Posterior vena cava (tissue), 2 donors: ENCODE data around the gene CACNB1. TPM values are rescaled to one million over a fixed set of nuclear protein-coding genes. Genes with fewer than 3 reads are reported as not detected.

Source experiments
- DNase-seq: peaks from one replicate; pipeline ENCODE4 v3.0.0-alpha.2; 2020; ENCODE audit warnings: low spot score
- intact Hi-C, 2 donors: fragments of 100-400 bp; cut with DNase I; formaldehyde crosslinking; loops; one replicate each; pipeline versions ENCODE4 v1.14.1 to v1.14.2; 2022 to 2023
- long read RNA-seq, 2 donors: library from polyadenylated mRNA; unstranded; transcript quantifications; one replicate each; pipeline ENCODE4 v2.0.0, GENCODE V29; 2020 to 2021
- total RNA-seq, 2 donors: library from RNA; stranded (reverse); fragmentation: NEBNext Ultra II Directional; extraction: Animal tissue kit (Norgen Biotek cat#: 25700); gene quantifications; one replicate each; pipeline ENCODE4 v1.2.1, GENCODE V29; 2021
- donor health status: DM: yes; HTN: yes; CAD: no.
- donor health status: DM: yes; HTN: yes; CAD: no.

Gene CACNB1
- 10 to 100 TPM in 1 of 2 donors, 1 to 10 TPM in 1; 8.8 to 11.3 TPM for total RNA-seq
- long read RNA-seq, donor 1, partial matches to known transcripts = 2 of 5 reads
- long read RNA-seq, donor 1, other reads (novel, unspliced or antisense) = 2 of 5 reads
- long read RNA-seq, donor 2, transcript CACNB1-201 (13 exons, 1,889 nt) = major isoform, 18 of 37 reads
- long read RNA-seq, donor 2, partial matches to known transcripts = 11 of 37 reads
- long read RNA-seq, donor 2, other reads (novel, unspliced or antisense) = 5 of 37 reads

- intact Hi-C loops = loop anchor here in 1 of 2 donors (10.0 kb wide), 1 partner anchor 423 kb away; no protein-coding TSS in a partner anchor
- peak; percentile 90 for DNase-seq
Measured at GRCh38 chr17:39197380-39198185, at the start of gene CACNB1. Gene CACNB1 (minus strand): TSS chr17:39197669. CDS start chr17:39197495, 174 bp downstream.

- peak; percentile 32 for DNase-seq
- intact Hi-C loops = loop anchor here in 1 of 2 donors (10.0 kb wide), 1 partner anchor 261 kb away; no protein-coding TSS in a partner anchor
Measured at GRCh38 chr17:39246274-39246673, 48.8 kb upstream of the CACNB1 start.

GRCh38 chr17:39244600-39245570, 47.4 kb upstream of the CACNB1 start:
- DNase-seq = peak; percentile 94
- intact Hi-C loops = loop anchor here (5.0 to 10.0 kb wide), 2 partner anchors 43 to 260 kb away; partner anchors contain the start of gene RPL19 (in 2 of the 2)

- intact Hi-C loops = loop anchor here (5.0 to 10.0 kb wide), 2 partner anchors 42 to 259 kb away; partner anchors contain the start of gene RPL19 (in 2 of the 2)
- DNase-seq = peak; percentile 70
Measured at GRCh38 chr17:39244016-39244599, 46.6 kb upstream of the CACNB1 start.

- peak; percentile 55 for DNase-seq
- intact Hi-C loops = loop anchor here (5.0 to 10.0 kb wide), 2 partner anchors 41 to 258 kb away; partner anchors contain the start of gene RPL19 (in 2 of the 2)
Measured at GRCh38 chr17:39243155-39243554, 45.7 kb upstream of the CACNB1 start.

- peak; percentile 57 for DNase-seq
- intact Hi-C loops = loop anchor here (5.0 to 10.0 kb wide), 2 partner anchors 38 to 256 kb away; partner anchors contain the start of gene RPL19 (in 2 of the 2)
Measured at GRCh38 chr17:39240631-39241030, 43.2 kb upstream of the CACNB1 start.

- intact Hi-C loops = loop anchor here (5.0 to 10.0 kb wide), 2 partner anchors 37 to 255 kb away; partner anchors contain the start of gene RPL19 (in 2 of the 2)
- DNase-seq = peak; percentile 73
Measured at GRCh38 chr17:39239640-39240314, 42.3 kb upstream of the CACNB1 start.

- intact Hi-C loops = loop anchor here in 1 of 2 donors (10.0 kb wide), 1 partner anchor 254 kb away; no protein-coding TSS in a partner anchor
- DNase-seq = peak; percentile 80
Measured at GRCh38 chr17:39238311-39238972, 41.0 kb upstream of the CACNB1 start.

GRCh38 chr17:39237586-39237985, 40.1 kb upstream of the CACNB1 start:
- DNase-seq = peak; percentile 44
- intact Hi-C loops = loop anchor here in 1 of 2 donors (10.0 kb wide), 1 partner anchor 253 kb away; no protein-coding TSS in a partner anchor

GRCh38 chr17:39236981-39237441, 39.5 kb upstream of the CACNB1 start:
- DNase-seq = peak; percentile 69
- intact Hi-C loops = loop anchor here in 1 of 2 donors (10.0 kb wide), 1 partner anchor 252 kb away; no protein-coding TSS in a partner anchor

- intact Hi-C loops = loop anchor here in 1 of 2 donors (10.0 kb wide), 1 partner anchor 252 kb away; no protein-coding TSS in a partner anchor
- peak; percentile 36 for DNase-seq
Measured at GRCh38 chr17:39236450-39236927, 39.0 kb upstream of the CACNB1 start.

GRCh38 chr17:39235555-39236449, 38.3 kb upstream of the CACNB1 start:
- DNase-seq = peak; percentile 19

GRCh38 chr17:39231591-39232551, 34.4 kb upstream of the CACNB1 start:
- no peak for DNase-seq
- intact Hi-C loops = loop anchor here in 1 of 2 donors (10.0 kb wide), 1 partner anchor 247 kb away; no protein-coding TSS in a partner anchor

More at GRCh38 chr17:39235555-39236449, 38.3 kb upstream of the CACNB1 start:
- intact Hi-C loops = loop anchor here in 1 of 2 donors (10.0 kb wide), 1 partner anchor 251 kb away; no protein-coding TSS in a partner anchor

- intact Hi-C loops = loop anchor here in 1 of 2 donors (10.0 kb wide), 1 partner anchor 246 kb away; no protein-coding TSS in a partner anchor
- no peak for DNase-seq
Measured at GRCh38 chr17:39231091-39231561, 33.7 kb upstream of the CACNB1 start.
